Osteocyte (in vitro differentiated cells): Measurements from ENCODE around the gene KLKB1. TPM values are rescaled to one million over a fixed set of nuclear protein-coding genes. Genes with fewer than 3 reads are reported as not detected.

Experiments used
- DNase-seq: peaks from one replicate; pipeline ENCODE4 v3.0.0; 2021; ENCODE audit warnings: mixed read lengths; ENCODE audit not compliant: unreplicated experiment; ENCODE audit errors: extremely low spot score
- H3K27ac Mint-ChIP-seq: one replicate; pipeline ENCODE4 v1.8.0; 2021; ENCODE audit warnings: mild to moderate bottlenecking, mixed read lengths; ENCODE audit not compliant: unreplicated experiment
- H3K27me3 Mint-ChIP-seq: one replicate; pipeline ENCODE4 v1.8.0; 2021; ENCODE audit warnings: mixed read lengths; ENCODE audit not compliant: unreplicated experiment
- H3K36me3 Mint-ChIP-seq: one replicate; pipeline ENCODE4 v1.8.0; 2021; ENCODE audit warnings: mixed read lengths; ENCODE audit not compliant: unreplicated experiment
- H3K4me1 Mint-ChIP-seq: one replicate; pipeline ENCODE4 v1.8.0; 2021; ENCODE audit warnings: mixed read lengths; ENCODE audit not compliant: unreplicated experiment
- H3K4me3 Mint-ChIP-seq: one replicate; pipeline ENCODE4 v1.8.0; 2021; ENCODE audit warnings: mild to moderate bottlenecking, moderate library complexity, mixed read lengths; ENCODE audit not compliant: unreplicated experiment
- H3K9me3 Mint-ChIP-seq: one replicate; pipeline ENCODE4 v1.8.0; 2021; ENCODE audit warnings: mixed read lengths; ENCODE audit not compliant: unreplicated experiment
- total RNA-seq: library from RNA; stranded (reverse); gene quantifications from 2 replicates; pipeline ENCODE4 v1.2.1, GENCODE V29; 2021
- TF ChIP-seq, protein P1 (sequence below): fragments of 200-600 bp; sonication (generic); IDR thresholded peaks from 2 replicates; pipeline ENCODE4 v1.5.0; 2021; ENCODE audit warnings: antibody characterized with exemption, mild to moderate bottlenecking, moderate library complexity

KLKB1 gene
- total RNA-seq, 1 donor from 2014 or later = 0.43 TPM

DNA sequence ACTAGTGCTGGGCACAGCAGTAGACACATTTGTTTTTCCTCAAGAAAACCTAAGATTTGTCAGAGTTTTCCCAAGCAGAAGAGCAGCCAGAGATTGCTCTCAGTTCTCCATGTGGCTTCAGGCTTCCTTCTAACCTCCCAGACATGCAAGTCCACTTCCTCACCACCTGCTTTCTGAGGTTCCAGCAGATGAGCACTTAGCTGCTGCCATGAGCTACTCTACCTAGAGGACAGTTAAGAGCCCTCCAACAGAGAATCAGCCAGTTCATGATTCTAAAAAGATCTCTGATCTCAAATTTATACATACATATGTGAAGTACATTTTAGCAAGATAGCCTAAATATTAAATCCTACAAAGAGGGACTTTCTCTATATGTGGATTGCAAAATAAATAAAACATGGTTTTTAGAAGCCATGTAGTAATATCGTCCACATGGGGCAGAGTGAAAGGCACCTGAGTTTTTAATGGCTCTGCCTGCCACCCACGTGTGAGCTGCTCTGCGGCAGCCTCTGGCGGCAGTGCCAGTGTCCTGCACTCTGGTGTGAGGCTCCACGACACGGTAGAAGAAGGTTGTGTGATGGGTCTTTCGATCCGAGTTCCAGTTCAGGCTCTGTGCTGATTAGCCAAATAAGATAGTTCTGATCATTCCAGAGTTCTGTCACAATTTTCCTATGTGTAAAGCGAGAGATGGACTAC, 25.6 kb upstream of the KLKB1 start:
- peaks cover 9% of the 10 kb centered on the region for H3K36me3 Mint-ChIP-seq
- H3K4me3 Mint-ChIP-seq = no peak overlapping the region
- H3K27ac Mint-ChIP-seq = no peak overlapping the region
- TF ChIP-seq, protein P1, sequence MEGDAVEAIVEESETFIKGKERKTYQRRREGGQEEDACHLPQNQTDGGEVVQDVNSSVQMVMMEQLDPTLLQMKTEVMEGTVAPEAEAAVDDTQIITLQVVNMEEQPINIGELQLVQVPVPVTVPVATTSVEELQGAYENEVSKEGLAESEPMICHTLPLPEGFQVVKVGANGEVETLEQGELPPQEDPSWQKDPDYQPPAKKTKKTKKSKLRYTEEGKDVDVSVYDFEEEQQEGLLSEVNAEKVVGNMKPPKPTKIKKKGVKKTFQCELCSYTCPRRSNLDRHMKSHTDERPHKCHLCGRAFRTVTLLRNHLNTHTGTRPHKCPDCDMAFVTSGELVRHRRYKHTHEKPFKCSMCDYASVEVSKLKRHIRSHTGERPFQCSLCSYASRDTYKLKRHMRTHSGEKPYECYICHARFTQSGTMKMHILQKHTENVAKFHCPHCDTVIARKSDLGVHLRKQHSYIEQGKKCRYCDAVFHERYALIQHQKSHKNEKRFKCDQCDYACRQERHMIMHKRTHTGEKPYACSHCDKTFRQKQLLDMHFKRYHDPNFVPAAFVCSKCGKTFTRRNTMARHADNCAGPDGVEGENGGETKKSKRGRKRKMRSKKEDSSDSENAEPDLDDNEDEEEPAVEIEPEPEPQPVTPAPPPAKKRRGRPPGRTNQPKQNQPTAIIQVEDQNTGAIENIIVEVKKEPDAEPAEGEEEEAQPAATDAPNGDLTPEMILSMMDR = peak; percentile 49
- H3K4me1 Mint-ChIP-seq = no peaks in the 10 kb centered on the region
- no peaks in the 10 kb centered on the region for H3K27me3 Mint-ChIP-seq
- H3K9me3 Mint-ChIP-seq = no peaks in the 10 kb centered on the region
- DNase-seq = no peak

DNA sequence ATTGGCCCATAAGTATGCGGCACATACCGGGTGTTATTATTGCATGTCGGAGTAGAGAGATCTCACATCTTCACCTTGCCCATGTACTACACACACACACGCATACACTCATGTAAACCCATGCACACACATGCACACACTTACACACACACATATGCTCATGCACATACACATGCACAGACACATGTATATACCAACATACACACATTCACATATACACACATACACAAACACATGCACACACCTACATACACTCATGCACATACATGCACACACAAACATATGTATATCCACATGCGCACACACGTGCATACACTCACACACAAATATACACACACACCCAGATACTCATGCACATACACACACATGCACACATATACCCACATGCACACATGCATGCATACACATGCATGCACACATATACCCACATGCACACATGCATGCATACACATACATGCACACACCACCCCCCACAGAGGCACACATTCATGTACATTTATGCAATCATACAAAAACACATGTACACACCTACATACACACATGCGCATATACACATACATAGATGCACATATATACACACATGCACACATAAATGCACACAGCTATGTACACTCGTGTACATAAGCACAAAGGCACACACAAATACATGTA, 24.7 kb upstream of the KLKB1 start:
- Mint-ChIP-seq H3K27me3 (no peaks in the 10 kb centered on the region), H3K4me3 (no peak overlapping the region), H3K36me3 (no peaks in the 10 kb centered on the region), H3K4me1 (no peaks in the 10 kb centered on the region), H3K9me3 (no peaks in the 10 kb centered on the region), H3K27ac (no peak overlapping the region)
- no peak for DNase-seq
- TF ChIP-seq, protein P1 = no peak

DNA sequence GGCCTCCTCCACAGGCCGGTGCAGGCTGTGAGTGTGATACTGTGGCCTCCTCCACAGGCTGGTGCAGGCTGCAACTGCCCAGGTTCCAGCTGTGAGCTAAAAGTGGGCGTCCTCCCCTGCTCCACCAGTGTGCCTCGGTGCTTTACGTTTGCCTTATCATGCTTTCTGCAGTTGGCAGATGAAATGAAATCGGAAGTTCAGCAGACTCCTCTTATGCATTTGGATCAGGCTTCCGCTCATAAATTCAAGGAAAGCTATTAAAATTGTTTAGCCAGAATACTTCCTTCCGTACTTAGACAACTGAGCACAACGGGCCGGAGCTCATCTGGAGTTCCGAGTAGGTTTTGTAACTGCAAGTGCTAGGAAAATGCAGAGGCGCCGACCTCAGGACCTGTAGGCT, 23.9 kb upstream of the KLKB1 start:
- DNase-seq = no peak
- Mint-ChIP-seq H3K9me3 (no peaks in the 10 kb centered on the region), H3K27me3 (no peaks in the 10 kb centered on the region), H3K36me3 (no peaks in the 10 kb centered on the region), H3K4me1 (no peaks in the 10 kb centered on the region), H3K4me3 (no peak overlapping the region), H3K27ac (no peak overlapping the region)
- TF ChIP-seq, protein P1 = no peak

DNA sequence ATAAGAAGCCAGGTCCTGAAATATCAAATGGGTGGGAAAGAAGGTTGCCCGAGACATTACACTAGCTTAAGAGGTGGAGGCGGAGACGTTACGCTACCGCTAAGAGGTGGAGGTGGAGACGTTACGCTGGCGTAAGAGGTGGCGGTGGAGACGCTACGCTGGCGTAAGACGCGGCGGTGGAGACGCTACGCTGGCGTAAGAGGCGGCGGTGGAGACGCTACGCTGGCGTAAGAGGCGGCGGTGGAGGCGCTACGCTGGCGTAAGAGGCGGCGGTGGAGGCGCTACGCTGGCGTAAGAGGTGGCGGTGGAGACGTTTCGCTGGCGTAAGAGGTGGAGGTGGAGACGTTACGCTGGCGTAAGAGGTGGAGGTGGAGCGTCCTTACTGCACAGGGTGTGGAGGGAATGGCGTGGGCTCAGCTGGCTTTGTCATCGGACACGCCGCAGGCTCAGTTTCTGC, 23.2 kb upstream of the KLKB1 start:
- no peak for DNase-seq
- no peaks in the 10 kb centered on the region for H3K4me1 Mint-ChIP-seq
- no peak overlapping the region for H3K27ac Mint-ChIP-seq
- peaks cover 4% of the 10 kb centered on the region for H3K36me3 Mint-ChIP-seq
- no peaks in the 10 kb centered on the region for H3K27me3 Mint-ChIP-seq
- TF ChIP-seq, protein P1 = no peak
- H3K9me3 Mint-ChIP-seq = peaks cover 5% of the 10 kb centered on the region
- no peak overlapping the region for H3K4me3 Mint-ChIP-seq

DNA sequence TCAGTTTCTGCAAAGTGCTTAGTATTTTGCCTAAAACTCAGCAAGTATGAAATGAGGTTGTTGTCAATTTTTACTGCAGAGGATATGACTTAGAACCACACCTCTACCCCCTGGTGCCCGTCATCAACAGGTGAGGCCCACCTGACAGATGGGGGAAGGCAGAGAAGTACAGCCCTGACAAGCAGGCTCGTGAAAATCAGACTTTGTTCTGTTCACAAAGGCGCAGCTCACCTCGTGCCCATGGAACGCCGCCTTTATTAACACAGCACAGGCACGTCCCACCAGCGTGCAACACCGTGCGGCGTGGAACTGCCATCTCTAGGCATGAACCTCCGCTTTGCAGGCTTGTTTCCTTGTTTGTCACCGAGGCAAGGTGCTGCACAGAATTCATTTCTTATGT, 22.6 kb upstream of the KLKB1 start:
- peaks cover 8% of the 10 kb centered on the region for H3K36me3 Mint-ChIP-seq
- TF ChIP-seq, protein P1 = no peak
- H3K27me3 Mint-ChIP-seq = no peaks in the 10 kb centered on the region

More for the DNA sequence above, 22.6 kb upstream of the KLKB1 start:
- peaks cover 11% of the 10 kb centered on the region for H3K9me3 Mint-ChIP-seq
- no peak overlapping the region for H3K4me3 Mint-ChIP-seq
- H3K27ac Mint-ChIP-seq = no peak overlapping the region
- H3K4me1 Mint-ChIP-seq = no peaks in the 10 kb centered on the region
- DNase-seq = no peak
